NCI-H1092 treated with DMSO at 0.1 percent for 48 hours (cell line): ENCODE results near the gene GALR3.

ENCODE experiments used
- DNase-seq: peaks from one replicate; lab custom pipeline; 2025; lab: John Stamatoyannopoulos, UW

The GALR3 gene

GRCh38 chr22:37870273-37870672 lies 47.1 kb downstream of the GALR3 start:
- DNase-seq, result no peak
